ENCODE data around the gene ABAT.
"Not testable (repeated sequence)": the region's sequence is repeated elsewhere in the genome, so short reads cannot be mapped to it uniquely, and the experiment has no call there.

The ABAT gene

GRCh38 chr16:8795091-8795490, 120.7 kb downstream of the ABAT start:
- DNase-seq = no peak

- no peak for DNase-seq
These were observed 121.4 kb downstream of the ABAT start for GRCh38 chr16:8795818-8796217.

- no peak for DNase-seq
These were observed 122.3 kb downstream of the ABAT start for GRCh38 chr16:8796469-8797363.

GRCh38 chr16:8797364-8798173, 123.2 kb downstream of the ABAT start, which contains the start of the genes PMM2 and TMEM186:
PMM2 (plus strand) TSS chr16:8797839; CDS start chr16:8797883, 44 bp downstream.
TMEM186 (minus strand) TSS chr16:8797639; CDS start chr16:8797614, 25 bp downstream.
- DNase-seq = peak; percentile 91

- no peak for DNase-seq
These were observed 123.7 kb downstream of the ABAT start for GRCh38 chr16:8798174-8798527.

GRCh38 chr16:8798535-8799157, 124.2 kb downstream of the ABAT start:
- no peak for DNase-seq

GRCh38 chr16:8801701-8802100, 127.3 kb downstream of the ABAT start:
- no peak for DNase-seq

- not testable (repeated sequence) for DNase-seq
These were observed 129.3 kb downstream of the ABAT start for GRCh38 chr16:8803733-8804132.

- DNase-seq = no peak
These were observed 129.9 kb downstream of the ABAT start for GRCh38 chr16:8804313-8804712.

- no peak for DNase-seq
These were observed 132.0 kb downstream of the ABAT start for GRCh38 chr16:8806272-8806983.

GRCh38 chr16:8807189-8807588, 132.8 kb downstream of the ABAT start:
- DNase-seq = no peak

- DNase-seq = no peak
These were observed 133.6 kb downstream of the ABAT start for GRCh38 chr16:8808009-8808408.

GRCh38 chr16:8808613-8809353, 134.4 kb downstream of the ABAT start:
- no peak for DNase-seq

GRCh38 chr16:8812162-8812843, 137.9 kb downstream of the ABAT start:
- DNase-seq = no peak

- no peak for DNase-seq
These were observed 139.8 kb downstream of the ABAT start for GRCh38 chr16:8814095-8814806.

GRCh38 chr16:8816967-8817655, 142.7 kb downstream of the ABAT start:
- no peak for DNase-seq

GRCh38 chr16:8818504-8819270, 144.3 kb downstream of the ABAT start:
- DNase-seq = no peak

GRCh38 chr16:8819411-8820034, 145.1 kb downstream of the ABAT start:
- DNase-seq = no peak

- no peak for DNase-seq
These were observed 148.0 kb downstream of the ABAT start for GRCh38 chr16:8822403-8822802.

Data from NCI-H446 treated with DMSO at 0.1 percent for 48 hours (cell line).